H1 (cell line): Measurements from ENCODE around the gene KCNC1. TPM values are rescaled to one million over a fixed set of nuclear protein-coding genes. Genes with fewer than 3 reads are reported as not detected.

ENCODE experiments used
- CTCF ChIA-PET: fragments of 300-600 bp; sonication (Branson Sonifier 250); formaldehyde crosslinking; loops from one replicate; lab custom pipeline; 2021; ENCODE audit not compliant: partially characterized antibody; lab: Charles Lee
- POLR2A ChIA-PET: fragments of 300-600 bp; sonication (Branson Sonifier 250); formaldehyde crosslinking; loops from one replicate; lab custom pipeline; 2021; ENCODE audit warnings: inconsistent platforms; ENCODE audit not compliant: partially characterized antibody; lab: Charles Lee
- DNase-seq, 2 experiments: peaks; one replicate each; pipeline versions ENCODE4 v3.0.0 to v3.0.0-alpha.2; 2010 to 2022; ENCODE audit warnings: low spot score in 2 of 2, low read depth in 1 of 2, mixed read lengths in 1 of 2
- FAIRE-seq: peaks from 2 replicates; lab custom pipeline; 2011; peaks lifted over from hg19 to GRCh38; lab: Jason Lieb, UNC
- H2AFZ ChIP-seq: 2 replicates; pipeline ENCODE4 v1.8.1; 2012; ENCODE audit warnings: low read length, inconsistent platforms
- H2AK5ac ChIP-seq: 2 replicates; pipeline ENCODE4 v1.6.1; 2013; ENCODE audit warnings: low read depth, low read length
- H2BK120ac ChIP-seq: replicated peaks from 2 replicates; pipeline ENCODE3; 2013; ENCODE audit warnings: low read depth, low read length, inconsistent platforms
- H2BK12ac ChIP-seq: 2 replicates; pipeline ENCODE4 v1.6.1; 2013; ENCODE audit warnings: low read depth, low read length
- H2BK15ac ChIP-seq: 2 replicates; pipeline ENCODE4 v1.6.1; 2013; ENCODE audit warnings: low read length
- H2BK20ac ChIP-seq: 2 replicates; pipeline ENCODE4 v1.6.1; 2013; ENCODE audit warnings: low read length
- H2BK5ac ChIP-seq: 2 replicates; pipeline ENCODE4 v1.6.1; 2013; ENCODE audit warnings: low read depth, low read length
- H3K14ac ChIP-seq: 2 replicates; pipeline ENCODE4 v1.6.1; 2013; ENCODE audit warnings: inconsistent platforms; ENCODE audit not compliant: insufficient read length
- H3K18ac ChIP-seq: 2 replicates; pipeline ENCODE4 v1.6.1; 2013; ENCODE audit warnings: low read length; ENCODE audit errors: extremely low read depth
- H3K23ac ChIP-seq: 2 replicates; pipeline ENCODE4 v1.6.1; 2013; ENCODE audit warnings: inconsistent platforms; ENCODE audit not compliant: insufficient read length
- H3K23me2 ChIP-seq: 2 replicates; pipeline ENCODE4 v1.6.1; 2013; ENCODE audit warnings: low read depth, low read length
- H3K27ac ChIP-seq: 2 replicates; pipeline ENCODE4 v1.6.1; 2011; ENCODE audit warnings: low read depth, low read length, inconsistent platforms
- H3K27me3 ChIP-seq, 4 experiments: replicated peaks in 1 of 4; 1 replicate in 1 of 4; 2 replicates in 3 of 4; pipeline versions ENCODE4 v1.6.1 to v1.8.1; 2011 to 2013; ENCODE audit warnings: low read length in 3 of 4, mild to moderate bottlenecking in 3 of 4, inconsistent platforms in 2 of 4, mixed read lengths in 2 of 4, moderate library complexity in 1 of 4; ENCODE audit not compliant: control insufficient read depth in 3 of 4, insufficient read depth in 3 of 4; ENCODE audit errors: extremely low read depth in 1 of 4
- H3K36me3 ChIP-seq, 4 experiments: 2 replicates each; pipeline versions ENCODE4 v1.6.1 to v1.8.1; 2011 to 2013; ENCODE audit warnings: mild to moderate bottlenecking in 4 of 4, low read length in 3 of 4, moderate library complexity in 2 of 4, control low read depth in 1 of 4, inconsistent platforms in 1 of 4; ENCODE audit not compliant: insufficient read depth in 4 of 4, control insufficient read depth in 2 of 4
- H3K4ac ChIP-seq: replicated peaks from 2 replicates; pipeline ENCODE3; 2013; ENCODE audit warnings: low read length, low read depth, mixed read lengths, inconsistent platforms; ENCODE audit not compliant: insufficient read length
- H3K4me1 ChIP-seq, 4 experiments: replicated peaks in 1 of 4; 1 replicate in 1 of 4; 2 replicates in 3 of 4; pipeline versions ENCODE4 v1.6.1 to v1.8.1; 2011 to 2013; ENCODE audit warnings: low read length in 3 of 4, inconsistent platforms in 2 of 4, mixed read lengths in 1 of 4; ENCODE audit not compliant: insufficient read depth in 4 of 4, control insufficient read depth in 3 of 4
- H3K4me2 ChIP-seq, 2 experiments: 2 replicates each; pipeline versions ENCODE4 v1.6.1 to v1.8.1; 2011 to 2013; ENCODE audit warnings: low read depth in 2 of 2, low read length in 2 of 2, control low read depth in 1 of 2, inconsistent platforms in 1 of 2, mild to moderate bottlenecking in 1 of 2; ENCODE audit not compliant: insufficient read depth in 1 of 2
- H3K4me3 ChIP-seq, 4 experiments: fragments of 200-600, 300-600 bp in 1 of 4; sonication (generic), shearing (Covaris generic), sonication (Bioruptor Twin) in 1 of 4; 2 replicates each; pipeline versions ENCODE4 v1.5.1 to v1.8.1; 2011 to 2016; ENCODE audit warnings: low read length in 4 of 4, low read depth in 3 of 4, control low read depth in 2 of 4, inconsistent platforms in 2 of 4, mild to moderate bottlenecking in 2 of 4, mixed read lengths in 1 of 4, moderate library complexity in 1 of 4; ENCODE audit not compliant: insufficient read depth in 2 of 4; ENCODE audit errors: extremely low read depth in 1 of 4
- H3K56ac ChIP-seq: replicated peaks from 2 replicates; pipeline ENCODE3; 2013; ENCODE audit warnings: low read depth, mild to moderate bottlenecking, mixed read lengths, low read length, inconsistent platforms; ENCODE audit not compliant: insufficient read length
- H3K79me1 ChIP-seq: 2 replicates; pipeline ENCODE4 v1.6.1; 2013; ENCODE audit warnings: low read depth, low read length, control low read depth
- H3K79me2 ChIP-seq, 2 experiments: 2 replicates each; pipeline versions ENCODE4 v1.6.1 to v1.8.1; 2012 to 2013; ENCODE audit warnings: low read length in 2 of 2, mild to moderate bottlenecking in 2 of 2, inconsistent platforms in 1 of 2; ENCODE audit not compliant: insufficient read depth in 2 of 2, control insufficient read depth in 1 of 2
- H3K9ac ChIP-seq, 4 experiments: replicated peaks in 1 of 4; 1 replicate in 1 of 4; 2 replicates in 3 of 4; pipeline versions ENCODE4 v1.6.1 to v1.8.1; 2011 to 2013; ENCODE audit warnings: low read depth in 3 of 4, low read length in 3 of 4, control low read depth in 2 of 4, mild to moderate bottlenecking in 2 of 4, moderate library complexity in 2 of 4, inconsistent platforms in 1 of 4; ENCODE audit errors: extremely low read depth in 1 of 4
- H3K9me3 ChIP-seq, 2 experiments: 2 replicates each; pipeline versions ENCODE4 v1.6.1 to v1.8.1; 2012 to 2013; ENCODE audit warnings: mild to moderate bottlenecking in 2 of 2, moderate library complexity in 2 of 2, control low read depth in 1 of 2, inconsistent platforms in 1 of 2, low read depth in 1 of 2, low read length in 1 of 2, mixed read lengths in 1 of 2; ENCODE audit not compliant: insufficient read depth in 2 of 2
- H4K20me1 ChIP-seq, 2 experiments: replicated peaks in 1 of 2; 2 replicates each; pipeline versions ENCODE3 to v1.8.1; 2011 to 2013; ENCODE audit warnings: inconsistent platforms in 2 of 2, low read length in 2 of 2, mild to moderate bottlenecking in 1 of 2; ENCODE audit not compliant: insufficient read depth in 2 of 2, control insufficient read depth in 1 of 2
- H4K5ac ChIP-seq: 2 replicates; pipeline ENCODE4 v1.6.1; 2013; ENCODE audit warnings: low read length, low read depth, mixed read lengths, inconsistent platforms; ENCODE audit not compliant: insufficient read length
- H4K8ac ChIP-seq: 2 replicates; pipeline ENCODE4 v1.8.0; 2013; ENCODE audit warnings: mild to moderate bottlenecking, moderate library complexity, low read length, inconsistent platforms; ENCODE audit not compliant: insufficient read depth; ENCODE audit errors: extremely low read depth
- H4K91ac ChIP-seq: replicated peaks from 2 replicates; pipeline ENCODE3; 2013; ENCODE audit warnings: low read length, mixed read lengths, inconsistent platforms; ENCODE audit not compliant: insufficient read length
- ASH2L ChIP-seq: fragments of 200-600, 300-600 bp; sonication (generic); IDR thresholded peaks from one replicate; pipeline ENCODE4 v1.7.1; 2017; ENCODE audit warnings: low read length
- CEBPB ChIP-seq: IDR thresholded peaks from 2 replicates; pipeline ENCODE4 v1.6.1; 2012; ENCODE audit warnings: low read depth, low read length
- CTCF ChIP-seq, 3 experiments: IDR thresholded peaks; 1 replicate in 2 of 3; 2 replicates in 1 of 3; pipeline versions ENCODE4 v1.5.1 to v1.6.1; 2011; ENCODE audit warnings: low read length in 3 of 3, mild to moderate bottlenecking in 3 of 3, inconsistent platforms in 2 of 3, low read depth in 1 of 3, moderate library complexity in 1 of 3; ENCODE audit not compliant: insufficient read depth in 1 of 3; ENCODE audit errors: control extremely low read depth in 1 of 3
- FOSL1 ChIP-seq: IDR thresholded peaks from 2 replicates; pipeline ENCODE4 v1.6.1; 2011; ENCODE audit warnings: mild to moderate bottlenecking, low read depth, low read length, moderate library complexity; ENCODE audit not compliant: insufficient read depth
- GABPA ChIP-seq: IDR thresholded peaks from 2 replicates; pipeline ENCODE4 v1.6.1; 2011; ENCODE audit warnings: mild to moderate bottlenecking, low read length, moderate library complexity, borderline replicate concordance; ENCODE audit not compliant: insufficient read depth
- KDM1A ChIP-seq: fragments of 200-600, 300-600 bp; sonication (generic); IDR thresholded peaks from 2 replicates; pipeline ENCODE4 v1.7.1; 2016; ENCODE audit warnings: mild to moderate bottlenecking, low read length, borderline replicate concordance
- NANOG ChIP-seq: IDR thresholded peaks from 2 replicates; pipeline ENCODE4 v1.6.1; 2011; ENCODE audit warnings: low read length, low read depth, mild to moderate bottlenecking, inconsistent platforms; ENCODE audit not compliant: insufficient read depth, poor library complexity, severe bottlenecking
- NRF1 ChIP-seq: IDR thresholded peaks from 2 replicates; pipeline ENCODE4 v1.6.1; 2011; ENCODE audit warnings: mild to moderate bottlenecking, low read depth, low read length, improper control_type of control experiment
- RAD21 ChIP-seq, 2 experiments: IDR thresholded peaks in 1 of 2; conservative IDR thresholded peaks in 1 of 2; 2 replicates each; pipeline ENCODE4 v1.6.1; 2011; ENCODE audit warnings: low read depth in 2 of 2, low read length in 2 of 2, improper control_type of control experiment in 1 of 2, inconsistent platforms in 1 of 2, mild to moderate bottlenecking in 1 of 2, moderate library complexity in 1 of 2
- RNF2 ChIP-seq: fragments of 200-900, 300-1000 bp; sonication (generic); IDR thresholded peaks from 2 replicates; pipeline ENCODE4 v1.7.1; 2016; ENCODE audit warnings: borderline replicate concordance, low read depth, mild to moderate bottlenecking, antibody characterized with exemption, low read length; ENCODE audit not compliant: poor library complexity, severe bottlenecking; ENCODE audit errors: missing control alignments
- SP4 ChIP-seq: IDR thresholded peaks from 2 replicates; pipeline ENCODE4 v1.6.1; 2012; ENCODE audit warnings: low read length, inconsistent platforms
- WGBS, 2 experiments: shearing (Covaris generic) in 1 of 2; methylation state at CpG; one replicate each; pipeline versions ENCODE4 v1.1.6 to v1.1.7; 2013 to 2015; ENCODE audit warnings: low lambda C conversion rate in 2 of 2, mixed read lengths in 2 of 2, inconsistent platforms in 1 of 2, low coverage in 1 of 2, missing lambda C conversion rate in 1 of 2; ENCODE audit not compliant: insufficient replicate concordance in 2 of 2, insufficient coverage in 1 of 2, insufficient read length in 1 of 2; ENCODE audit errors: extremely low coverage in 1 of 2, missing lambda C conversion rate in 1 of 2; 5-methylcytosine and 5-hydroxymethylcytosine counted together
- polyA plus RNA-seq, 7 experiments: library from polyadenylated mRNA; depleted of rRNA in 3 of 7; stranded (reverse) in 5 of 7; unstranded in 2 of 7; fragments of >200 nt in 5 of 7; fragments of 200-250 nt in 2 of 7; gene quantifications; 1 replicate in 5 of 7; 2 replicates in 1 of 7; 4 replicates in 1 of 7; pipeline versions ENCODE4 v1.2.1 to v1.2.3, GENCODE V29; 2011 to 2013; ENCODE audit warnings: missing spikeins in 2 of 7, mixed read lengths in 2 of 7
- total RNA-seq: library from RNA; stranded (reverse); fragmentation: NEBNext Ultra II Directional; extraction: Animal tissue kit (Norgen Biotek cat#: 25700); gene quantifications from 2 replicates; pipeline ENCODE4 v1.2.1, GENCODE V29; 2021

The KCNC1 gene
- total and polyA plus RNA-seq, 2 of the 8 experiments (the other 6 are each of a cell fraction or from before 2014, with no cell fraction given) = 0.11 to 0.26 TPM

- Histone ChIP-seq H2BK12ac (no peak overlapping the region), H3K56ac (no peak overlapping the region), H3K79me1 (no peaks in the 10 kb centered on the region), H3K27me3 (no peaks in the 10 kb centered on the region), H4K20me1 (no peaks in the 10 kb centered on the region), H3K36me3 (no peaks in the 10 kb centered on the region), H3K9me3 (no peaks in the 10 kb centered on the region), H2BK5ac (no peak overlapping the region), H3K18ac (no peak overlapping the region), H3K4ac (no peak overlapping the region), H4K8ac (no peak overlapping the region), H2BK15ac (no peak overlapping the region), H3K4me3 (no peak overlapping the region), H3K79me2 (no peaks in the 10 kb centered on the region), H3K4me2 (no peak overlapping the region), H3K23ac (no peak overlapping the region), H3K9ac (no peak overlapping the region), H2BK120ac (no peak overlapping the region), H2BK20ac (no peak overlapping the region), H4K91ac (no peak overlapping the region), H3K4me1 (no peaks in the 10 kb centered on the region), H2AFZ (no peak overlapping the region), H2AK5ac (no peak overlapping the region), H4K5ac (no peak overlapping the region), H3K14ac (no peak overlapping the region), H3K23me2 (no peaks in the 10 kb centered on the region), H3K27ac (no peak overlapping the region)
- CTCF ChIA-PET = interaction anchor here (1.0 to 3.6 kb wide), 11 partner anchors 10 to 187 kb away, joined by 3 to 14 read pairs (median 4); no protein-coding TSS in a partner anchor
- no peak for DNase-seq
- no peak for FAIRE-seq
- POLR2A ChIA-PET = no interaction called here
- 88% methylated on average over 9 of the region's 9 CpGs; no CpG with 5 or more reads in 1 of the 2 experiments for WGBS, 2 experiments
- TF ChIP-seq CEBPB (no peak), NRF1 (no peak), KDM1A (no peak), GABPA (no peak), RAD21 (IDR thresholded peaks at IDR 0.05 in 1 of 2, conservative IDR thresholded peaks at IDR 0.05 in 1 of 2; ENCODE audit: low read depth in 2 of 2, low read length in 2 of 2) (no peak), CTCF (IDR thresholded peaks at IDR 0.05; ENCODE audit: control extremely low read depth in 1 of 3, insufficient read depth in 1 of 3, low read depth in 1 of 3, low read length in 3 of 3) (no peak), ASH2L (no peak), FOSL1 (no peak), SP4 (no peak), NANOG (no peak), RNF2 (no peak)
These were observed 57.6 kb downstream of the KCNC1 start for GRCh38 chr11:17792161-17792560.
